ENCODE results near the gene SLC16A4.
A peak's percentile ranks its signal among the peaks of the same experiment; 100 is the strongest.
"Not testable (repeated sequence)": the region's sequence is repeated elsewhere in the genome, so short reads cannot be mapped to it uniquely, and the experiment has no call there.

SLC16A4 gene

GRCh38 chr1:110390692-110391245, at the start of gene SLC16A4:
Gene SLC16A4, minus strand, starts transcription at chr1:110391026. Its CDS starts 1,703 bp downstream, at chr1:110389323.
- no peak for DNase-seq (ENCODE audit: low read depth)

DNA sequence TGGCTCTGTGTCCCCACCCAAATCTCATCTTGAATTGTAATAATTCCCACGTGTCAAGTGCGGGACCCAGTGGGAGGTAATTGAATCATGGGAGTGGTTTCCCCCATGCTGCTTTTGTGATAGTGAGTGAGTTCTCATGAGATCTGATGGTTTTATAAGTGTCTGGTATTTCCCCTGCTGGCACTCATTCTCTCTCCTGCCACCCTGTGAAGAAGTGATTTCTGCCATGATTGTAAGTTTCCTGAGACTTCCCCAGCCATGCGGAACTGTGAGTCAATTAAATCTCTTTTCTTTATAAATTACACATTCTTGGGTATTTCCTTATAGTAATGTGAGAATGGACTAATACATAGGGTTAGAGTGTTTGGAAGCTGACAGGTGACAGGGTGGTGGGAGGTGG, 49.0 kb upstream of the SLC16A4 start:
- DNase-seq (ENCODE audit: low read depth): not testable (repeated sequence)

DNA sequence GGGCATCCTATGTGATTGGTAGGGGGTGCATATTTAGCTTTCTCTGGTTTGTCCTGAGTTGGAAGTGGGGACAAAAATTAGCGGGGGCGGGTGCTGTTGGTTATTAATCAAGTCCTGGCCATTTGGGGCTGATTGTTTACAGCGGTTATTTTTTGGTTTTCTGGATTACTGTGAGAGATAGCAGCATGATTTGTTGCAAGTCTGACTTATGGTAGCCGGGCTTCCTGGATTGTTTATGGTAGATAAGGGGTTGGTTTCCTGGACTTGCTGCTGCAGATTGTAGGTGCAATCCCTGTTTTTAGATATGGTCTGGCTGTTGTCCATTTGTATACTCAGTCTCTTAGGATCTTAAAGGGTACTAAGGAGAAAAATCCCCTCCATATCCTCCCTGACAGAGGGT, 48.1 kb upstream of the SLC16A4 start:
- DNase-seq (ENCODE audit: low read depth): no peak

GRCh38 chr1:110437645-110438299, 46.9 kb upstream of the SLC16A4 start:
- DNase-seq (ENCODE audit: low read depth): not testable (repeated sequence)

DNA sequence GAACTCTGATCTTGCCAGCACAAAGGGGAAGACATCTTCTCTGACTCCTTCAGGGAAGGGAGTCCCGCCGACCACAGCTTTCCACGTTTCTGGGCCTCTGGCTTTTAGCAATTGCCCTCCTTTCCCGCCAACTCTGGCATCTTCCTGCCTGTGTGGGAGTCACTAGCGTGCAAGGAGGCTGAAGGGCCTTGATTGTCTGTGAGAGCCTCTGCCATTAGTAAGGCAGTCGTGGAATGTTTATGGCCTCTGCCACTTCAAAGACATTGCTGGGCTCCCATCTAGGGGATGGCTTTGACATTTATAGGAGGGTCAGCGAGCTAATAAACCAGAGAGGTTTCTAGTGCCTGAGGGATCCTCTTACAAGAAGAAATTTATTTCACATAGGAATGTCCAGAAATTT, 45.8 kb upstream of the SLC16A4 start:
- DNase-seq (ENCODE audit: low read depth): no peak

GRCh38 chr1:110434946-110435345, 44.1 kb upstream of the SLC16A4 start:
- no peak for DNase-seq (ENCODE audit: low read depth)

DNA sequence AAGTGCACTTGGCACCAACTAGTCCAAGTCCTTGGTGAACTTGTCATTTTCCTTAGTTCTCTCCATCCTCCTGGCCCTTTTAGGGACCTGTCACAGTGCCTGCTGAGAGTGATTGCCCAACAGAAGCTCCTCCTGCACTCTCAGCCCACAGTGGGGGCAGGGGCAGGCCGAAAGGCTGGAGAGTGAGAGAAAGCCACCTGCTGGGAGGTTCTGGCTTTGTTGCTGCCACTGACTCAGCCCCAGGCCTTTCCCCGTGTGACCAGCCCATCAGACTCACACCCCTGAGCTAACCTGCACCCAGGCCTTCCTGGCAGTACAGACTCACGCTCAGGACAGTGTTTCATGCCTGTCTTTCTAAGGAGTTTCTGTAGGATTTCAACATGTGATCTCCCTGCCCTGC, 43.0 kb upstream of the SLC16A4 start:
- no peak for DNase-seq (ENCODE audit: low read depth)

GRCh38 chr1:110433213-110433612, 42.4 kb upstream of the SLC16A4 start:
- DNase-seq (ENCODE audit: low read depth): no peak

- DNase-seq (ENCODE audit: low read depth): no peak
These were observed 40.1 kb upstream of the SLC16A4 start for GRCh38 chr1:110430901-110431300.

DNA sequence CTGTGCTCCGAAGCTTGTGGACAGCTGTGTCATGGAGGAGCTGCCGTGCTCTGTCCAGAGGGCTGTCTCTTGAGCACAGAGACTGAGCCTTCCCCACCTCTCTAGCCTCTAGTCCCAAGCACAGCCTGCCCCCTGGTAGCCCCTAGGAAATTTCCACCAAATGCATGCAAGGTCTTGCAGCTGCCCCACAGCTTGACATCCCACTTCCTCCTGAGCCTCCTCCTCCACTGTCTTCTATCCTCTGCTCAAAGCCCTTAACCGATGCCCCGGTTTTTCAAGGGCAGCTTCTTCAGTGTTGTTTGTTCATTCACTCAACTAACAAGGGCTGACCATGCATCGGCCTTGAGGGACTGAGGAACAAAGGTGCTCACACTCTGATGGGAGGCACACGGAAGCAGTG, 39.5 kb upstream of the SLC16A4 start:
- no peak for DNase-seq (ENCODE audit: low read depth)

DNA sequence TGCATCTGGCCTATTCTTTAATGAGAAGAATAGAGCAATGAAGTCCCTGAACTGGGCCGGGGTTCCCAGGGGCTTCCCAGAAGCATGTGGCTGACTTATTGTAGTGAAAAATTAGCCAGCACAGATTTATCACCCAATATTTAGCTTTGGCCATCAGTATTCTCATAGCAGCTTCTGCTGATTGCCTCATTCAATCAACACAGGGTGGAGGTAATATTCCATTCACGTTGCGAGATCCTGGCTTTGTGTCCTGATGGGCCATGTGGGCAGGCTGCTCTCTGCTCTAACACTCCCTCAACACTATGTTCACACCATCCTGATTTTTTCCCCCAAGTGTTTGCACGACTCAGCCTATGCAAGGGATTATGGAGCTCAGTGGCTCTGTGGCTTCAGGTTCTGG, 38.1 kb upstream of the SLC16A4 start:
- no peak for DNase-seq (ENCODE audit: low read depth)

DNA sequence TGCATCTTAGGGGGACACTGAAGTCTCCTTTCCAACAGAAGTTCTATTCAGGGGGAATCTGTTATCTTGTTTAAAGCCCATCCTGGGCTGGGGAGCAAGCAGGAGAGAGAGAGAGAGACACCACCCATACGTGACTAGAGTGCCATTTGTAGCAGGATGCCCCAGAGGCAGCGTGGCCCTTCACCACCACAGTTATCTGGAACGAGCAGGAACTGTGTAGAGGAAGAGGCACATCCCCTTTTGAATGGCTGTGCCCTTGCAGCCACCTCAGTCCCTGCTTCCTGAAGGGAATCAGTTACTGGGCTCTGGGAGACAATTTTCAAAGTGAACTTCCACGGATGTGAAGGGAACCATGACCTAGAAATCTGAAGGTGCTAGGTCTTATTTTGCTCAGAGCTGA, 36.0 kb upstream of the SLC16A4 start:
- no peak for DNase-seq (ENCODE audit: low read depth)

DNA sequence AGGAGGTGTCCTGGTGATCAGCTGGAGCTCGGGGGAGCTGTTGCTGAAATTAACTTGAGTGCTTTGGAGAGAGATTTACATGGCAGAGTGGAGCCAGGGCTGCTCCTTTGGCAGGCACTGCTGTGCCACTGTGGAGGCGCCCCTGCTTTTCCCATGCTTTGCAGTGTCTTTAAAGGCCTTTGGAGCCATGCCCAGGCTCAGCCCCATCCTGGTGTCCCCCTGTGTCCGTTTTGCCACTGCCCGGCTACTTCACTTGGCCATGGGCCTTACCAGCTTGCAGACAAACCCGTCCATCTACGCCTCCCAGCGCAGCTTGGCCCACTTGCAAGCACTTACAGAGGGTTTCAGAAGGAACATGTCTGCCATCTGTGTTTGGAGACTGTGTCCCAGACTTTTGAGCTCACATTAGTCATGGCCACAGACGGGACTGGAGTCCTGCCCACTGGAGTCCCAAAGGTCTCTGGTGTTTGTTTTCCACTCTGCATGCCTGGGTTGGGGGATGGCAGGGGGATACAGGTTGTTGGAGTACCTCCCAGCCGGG, 34.9 kb upstream of the SLC16A4 start:
- DNase-seq (ENCODE audit: low read depth): no peak

DNA sequence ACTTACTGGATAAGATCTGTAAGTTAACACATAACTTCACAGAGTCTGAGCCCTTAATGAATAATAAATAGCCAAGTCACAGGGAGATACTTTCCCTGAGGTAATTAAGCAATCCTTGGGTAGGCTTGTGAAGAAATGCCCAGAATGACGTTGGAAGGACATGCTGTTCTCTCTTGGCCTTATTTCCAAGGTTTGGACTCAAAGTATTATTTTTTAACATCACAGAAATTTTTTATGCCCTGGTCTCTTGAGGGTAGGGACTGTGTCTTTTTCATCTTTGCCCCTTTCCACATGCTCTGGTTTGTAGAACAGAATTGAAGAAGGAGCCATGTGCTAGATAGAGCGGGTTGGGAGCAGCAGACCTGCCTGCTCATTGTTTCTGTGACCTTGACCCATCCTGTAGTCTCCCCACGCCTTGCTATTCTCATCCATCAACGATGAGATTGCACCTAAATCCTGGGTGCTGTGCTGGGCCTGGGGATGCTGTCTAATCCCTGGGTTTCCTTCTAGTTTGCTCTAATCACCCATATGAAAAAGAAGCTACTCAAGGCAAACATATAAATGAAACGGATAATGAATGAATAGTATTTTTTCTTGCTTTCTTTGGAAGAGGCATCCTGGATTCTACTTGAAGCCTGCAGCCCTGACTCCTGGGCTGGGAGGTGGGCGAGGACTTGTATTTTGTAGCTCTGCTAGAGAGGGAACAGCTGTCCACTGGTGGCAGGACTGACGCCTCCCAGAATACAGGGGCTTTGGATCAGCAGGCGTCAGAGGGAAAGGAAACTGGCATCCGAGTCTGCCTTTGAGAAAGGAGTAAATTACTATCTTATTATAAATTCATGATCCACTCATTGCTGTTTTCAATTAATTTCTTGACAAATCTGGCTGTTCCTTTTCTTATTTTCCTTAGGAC, 34.1 kb upstream of the SLC16A4 start:
- no peak for DNase-seq (ENCODE audit: low read depth)

GRCh38 chr1:110420874-110421793, 30.3 kb upstream of the SLC16A4 start:
- no peak for DNase-seq (ENCODE audit: low read depth)

DNA sequence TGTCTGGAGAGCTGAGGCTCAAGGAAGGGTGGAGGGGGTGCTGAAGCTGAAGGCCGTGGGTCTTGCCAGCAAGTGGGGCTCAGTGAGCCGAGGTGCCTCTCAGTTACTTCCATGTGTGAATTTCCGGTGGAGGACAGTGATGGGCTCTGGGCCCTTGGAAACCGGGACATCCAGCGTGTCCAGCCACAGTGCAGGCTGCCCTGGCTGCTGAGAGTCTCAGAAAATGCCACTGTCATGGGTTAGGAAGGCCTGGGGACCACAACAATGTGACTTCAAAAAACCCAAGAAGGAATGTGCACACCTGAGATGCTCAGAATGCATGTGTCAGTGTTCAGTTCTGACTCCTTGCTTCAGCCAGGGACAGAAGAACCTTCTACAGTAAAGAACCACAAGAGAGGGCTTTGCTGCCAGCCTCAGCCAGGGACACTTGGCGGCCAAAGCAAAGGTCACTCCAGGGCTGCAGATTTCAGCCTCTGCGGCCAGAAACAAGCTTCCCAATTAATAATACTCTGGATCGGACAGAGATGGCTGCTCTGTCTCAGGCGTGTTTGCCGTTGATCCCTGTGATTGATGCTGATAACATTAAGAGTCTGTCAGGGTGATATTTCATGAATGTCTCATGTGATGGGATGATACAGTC, 29.3 kb upstream of the SLC16A4 start:
- DNase-seq (ENCODE audit: low read depth): no peak

DNA sequence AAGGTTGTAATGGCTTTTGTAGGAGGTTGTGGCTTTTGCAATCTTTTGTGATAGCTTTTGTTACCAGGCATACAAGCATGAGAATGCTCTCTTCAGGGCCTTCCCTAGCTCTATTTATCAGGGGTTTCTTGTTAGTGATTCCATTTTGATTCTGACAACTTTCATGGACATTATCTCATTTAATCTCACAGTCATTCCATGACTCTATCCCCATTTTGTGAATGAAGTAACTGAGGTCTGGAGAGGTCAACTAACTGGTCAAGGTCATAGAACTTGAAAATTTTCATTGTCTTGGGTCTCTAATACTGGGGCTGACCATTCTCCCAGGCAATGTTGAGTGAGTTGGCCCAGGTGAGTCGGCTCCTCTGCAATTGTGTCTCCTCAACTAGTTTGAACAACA, 27.9 kb upstream of the SLC16A4 start:
- no peak for DNase-seq (ENCODE audit: low read depth)

DNA sequence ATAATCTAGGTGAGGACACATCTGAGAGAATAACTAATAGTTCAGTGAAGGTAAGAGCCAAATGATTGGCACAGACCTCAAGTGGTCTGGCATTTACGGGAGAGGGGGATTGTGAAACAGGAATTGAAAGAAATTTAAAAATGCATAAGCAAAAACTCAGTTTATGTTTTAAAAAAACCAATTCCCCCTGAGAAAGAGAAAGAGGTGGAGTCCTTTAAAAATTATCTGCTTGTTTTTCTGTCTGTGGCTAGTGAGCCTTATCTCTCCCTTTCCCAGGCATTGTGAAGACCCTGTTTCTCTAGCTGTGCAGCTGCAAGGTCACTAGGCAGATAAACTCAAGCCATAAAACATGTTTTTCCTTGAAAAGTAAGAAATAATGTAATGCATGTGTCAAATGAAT, 22.2 kb upstream of the SLC16A4 start:
- not testable (repeated sequence) for DNase-seq (ENCODE audit: low read depth)

GRCh38 chr1:110412576-110412975, 21.8 kb upstream of the SLC16A4 start:
- peak; percentile 17 for DNase-seq (ENCODE audit: low read depth)

DNA sequence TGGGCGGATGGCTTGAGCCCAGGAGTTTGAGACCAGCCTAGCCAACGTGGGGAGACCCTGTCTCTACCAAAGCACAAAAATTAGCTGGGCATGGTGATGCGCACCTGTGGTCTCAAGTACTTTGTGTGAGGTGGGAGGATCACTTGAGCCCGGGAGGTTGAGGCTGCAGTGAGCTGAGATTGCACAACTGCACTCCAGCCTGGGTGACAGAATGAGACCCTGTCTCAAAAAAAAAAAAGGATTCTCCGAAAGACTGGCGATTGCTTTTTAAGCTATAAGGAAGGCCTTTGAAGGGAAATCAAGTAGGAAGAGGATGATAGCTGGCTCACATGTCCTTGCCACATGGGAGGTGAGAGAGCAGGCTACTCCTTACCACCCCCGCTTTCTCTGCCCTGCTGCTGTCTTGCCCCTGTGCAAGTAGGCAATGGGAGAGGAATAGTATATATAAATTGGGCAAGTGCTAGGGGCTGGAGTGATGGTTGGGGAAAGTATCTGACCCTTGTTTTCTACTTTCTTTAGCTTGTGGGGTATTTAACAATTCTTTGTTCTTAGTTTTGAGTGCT, 20.4 kb upstream of the SLC16A4 start:
- DNase-seq (ENCODE audit: low read depth): no peak

DNA sequence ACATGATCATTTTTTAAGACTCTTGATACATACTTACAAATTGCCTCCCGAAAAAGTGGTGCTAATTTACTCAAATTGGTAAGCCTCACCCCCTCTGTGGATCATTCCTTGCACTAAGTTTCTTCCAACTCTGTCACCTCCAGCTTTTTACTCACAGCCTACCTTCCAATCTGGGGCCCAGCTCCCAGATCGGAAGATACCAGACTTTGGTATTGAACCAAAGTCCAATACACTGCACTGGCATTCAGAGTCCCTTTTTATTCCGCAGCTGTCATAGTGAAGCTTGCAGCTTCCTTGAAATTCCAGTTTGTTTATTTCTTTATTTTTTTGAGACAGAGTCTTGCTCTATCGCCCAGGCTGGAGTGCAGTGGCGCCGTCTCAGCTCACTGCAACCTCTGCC, 18.5 kb upstream of the SLC16A4 start:
- DNase-seq (ENCODE audit: low read depth): no peak

Data from stimulated activated CD8-positive, alpha-beta memory T cell treated with anti-CD3 and anti-CD28 coated beads, Interleukin-15, amount 100 ng/mL, for 24 hours (primary cell).